GM18507 (cell line): ENCODE measurements around the gene CCDC152.
"Not testable (repeated sequence)": the region's sequence is repeated elsewhere in the genome, so short reads cannot be mapped to it uniquely, and the experiment has no call there.

Source experiments
- DNase-seq: peaks from one replicate; pipeline ENCODE4 v3.0.0; 2011; ENCODE audit warnings: low read depth; ENCODE audit not compliant: insufficient read length; ENCODE audit errors: extremely low spot score
- FAIRE-seq: peaks from 2 replicates; lab custom pipeline; 2011; peaks lifted over from hg19 to GRCh38; lab: Jason Lieb, UNC

CCDC152 gene, protein sequence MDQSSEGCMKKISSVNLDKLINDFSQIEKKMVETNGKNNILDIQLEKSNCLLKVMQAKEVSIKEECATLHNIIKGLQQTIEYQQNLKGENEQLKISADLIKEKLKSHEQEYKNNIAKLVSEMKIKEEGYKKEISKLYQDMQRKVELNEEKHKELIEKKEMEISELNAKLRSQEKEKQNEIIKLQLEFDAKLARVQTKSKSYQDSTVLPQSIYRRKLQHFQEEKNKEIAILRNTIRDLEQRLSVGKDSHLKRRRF

DNA sequence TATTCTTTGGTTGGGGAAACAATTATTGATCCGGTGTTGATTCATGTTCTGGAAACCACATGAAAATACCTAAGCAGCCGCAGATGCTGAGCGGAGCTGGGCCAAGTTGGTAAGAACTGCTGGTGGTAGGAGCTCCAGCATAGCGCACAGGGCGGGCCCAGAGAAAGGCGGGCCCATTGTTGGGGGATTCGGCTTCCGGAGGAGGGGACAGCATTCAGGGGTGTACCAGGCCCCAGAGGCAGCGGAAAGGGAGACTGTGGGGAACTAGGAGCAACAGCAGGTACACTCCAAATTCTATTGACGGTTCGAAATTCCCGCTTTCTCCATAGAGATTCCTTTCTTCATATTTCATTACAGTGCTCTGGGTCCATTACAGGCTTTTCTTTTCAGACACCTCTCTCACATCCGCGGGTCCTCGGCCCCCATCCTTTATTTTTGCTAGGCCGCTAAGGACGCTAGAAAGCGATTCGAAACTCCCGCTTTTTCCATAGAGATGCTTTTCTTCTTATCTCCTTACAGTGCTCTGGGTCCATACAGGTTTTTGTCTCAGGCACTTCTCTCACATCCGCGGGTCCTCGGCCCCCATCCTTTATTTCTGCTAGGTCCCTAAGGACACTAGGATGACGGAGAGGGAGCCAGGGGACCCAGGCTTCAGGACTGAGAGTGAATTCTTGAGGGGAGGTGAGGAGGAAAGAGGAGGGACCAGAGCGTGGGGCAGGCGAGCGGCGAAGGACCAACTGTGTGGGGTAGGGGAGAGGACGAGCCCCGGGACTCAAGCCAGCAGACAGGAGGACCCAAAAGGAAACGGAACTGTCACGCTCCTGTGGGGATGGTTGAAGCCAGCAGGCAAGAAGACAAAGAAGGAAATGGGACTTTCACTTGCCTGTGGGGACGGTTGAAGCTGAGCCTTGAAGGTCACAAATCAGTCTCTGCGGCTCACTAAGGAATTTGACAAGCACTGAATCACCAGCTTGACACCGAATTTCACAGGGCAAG lies at the start of gene CCDC152:
Gene CCDC152, plus strand, starts transcription at position 213 of the 996 bp plus-strand sequence. CDS start 2,304 bp downstream, outside the sequence.
- peak; percentile 63 for FAIRE-seq
- DNase-seq = peak; percentile 14

DNA sequence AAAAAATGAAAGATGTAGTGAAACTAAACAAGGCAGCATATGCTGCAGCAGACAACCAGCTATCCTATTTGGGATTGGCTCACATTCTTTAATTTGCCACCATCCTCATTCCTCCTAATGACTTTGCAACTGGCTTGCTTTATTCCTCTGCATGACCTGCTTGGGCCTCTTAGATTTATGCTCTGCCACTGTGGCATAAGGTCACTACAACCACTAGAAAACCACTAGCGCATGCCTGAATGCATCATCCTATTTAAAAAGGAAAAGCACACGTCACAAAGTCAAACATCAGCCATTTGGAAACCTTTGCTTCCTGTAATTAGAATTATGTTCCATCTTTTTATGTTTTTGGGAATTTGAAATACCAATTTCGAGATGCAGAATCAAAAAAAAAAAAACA lies 40.8 kb upstream of the CCDC152 start:
- no peak for DNase-seq
- no peak for FAIRE-seq

DNA sequence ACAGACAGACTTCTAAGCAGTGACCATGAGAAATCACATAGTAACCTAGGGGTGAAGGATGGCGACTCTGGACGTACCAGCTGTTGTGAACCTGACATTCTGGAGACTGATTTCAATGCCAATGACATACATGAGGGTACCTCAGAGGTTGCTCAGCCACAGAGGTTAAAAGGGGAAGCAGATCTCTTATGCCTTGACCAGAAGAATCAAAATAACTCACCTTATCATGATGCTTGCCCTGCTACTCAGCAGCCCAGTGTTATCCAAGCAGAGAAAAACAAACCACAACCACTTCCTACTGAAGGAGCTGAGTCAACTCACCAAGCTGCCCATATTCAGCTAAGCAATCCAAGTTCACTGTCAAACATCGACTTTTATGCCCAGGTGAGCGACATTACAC lies 38.0 kb upstream of the CCDC152 start:
- peak; percentile 0 for DNase-seq
- FAIRE-seq = peak; percentile 12

DNA sequence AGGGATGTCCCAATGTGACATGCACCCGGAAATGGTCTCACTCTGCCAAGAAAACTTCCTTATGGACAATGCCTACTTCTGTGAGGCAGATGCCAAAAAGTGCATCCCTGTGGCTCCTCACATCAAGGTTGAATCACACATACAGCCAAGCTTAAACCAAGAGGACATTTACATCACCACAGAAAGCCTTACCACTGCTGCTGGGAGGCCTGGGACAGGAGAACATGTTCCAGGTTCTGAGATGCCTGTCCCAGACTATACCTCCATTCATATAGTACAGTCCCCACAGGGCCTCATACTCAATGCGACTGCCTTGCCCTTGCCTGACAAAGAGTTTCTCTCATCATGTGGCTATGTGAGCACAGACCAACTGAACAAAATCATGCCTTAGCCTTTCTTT lies 37.6 kb upstream of the CCDC152 start:
- DNase-seq = no peak
- no peak for FAIRE-seq

DNA sequence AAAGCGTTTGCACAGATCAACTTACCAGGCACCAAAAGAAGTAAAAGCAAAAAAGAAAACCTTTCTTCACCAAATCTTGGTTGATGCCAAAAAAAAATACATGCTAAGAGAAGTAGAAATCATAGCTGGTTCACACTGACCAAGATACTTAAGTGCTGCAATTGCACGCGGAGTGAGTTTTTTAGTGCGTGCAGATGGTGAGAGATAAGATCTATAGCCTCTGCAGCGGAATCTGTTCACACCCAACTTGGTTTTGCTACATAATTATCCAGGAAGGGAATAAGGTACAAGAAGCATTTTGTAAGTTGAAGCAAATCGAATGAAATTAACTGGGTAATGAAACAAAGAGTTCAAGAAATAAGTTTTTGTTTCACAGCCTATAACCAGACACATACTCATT lies 36.4 kb upstream of the CCDC152 start:
- FAIRE-seq (no peak), DNase-seq (no peak)

DNA sequence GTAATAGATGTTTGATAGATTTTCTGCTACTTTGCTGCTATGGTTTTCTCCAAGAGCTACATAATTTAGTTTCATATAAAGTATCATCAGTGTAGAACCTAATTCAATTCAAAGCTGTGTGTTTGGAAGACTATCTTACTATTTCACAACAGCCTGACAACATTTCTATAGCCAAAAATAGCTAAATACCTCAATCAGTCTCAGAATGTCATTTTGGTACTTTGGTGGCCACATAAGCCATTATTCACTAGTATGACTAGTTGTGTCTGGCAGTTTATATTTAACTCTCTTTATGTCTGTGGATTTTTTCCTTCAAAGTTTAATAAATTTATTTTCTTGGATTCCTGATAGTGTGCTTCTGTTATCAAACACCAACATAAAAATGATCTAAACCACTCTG lies 35.1 kb upstream of the CCDC152 start:
- FAIRE-seq (no peak), DNase-seq (no peak)

DNA sequence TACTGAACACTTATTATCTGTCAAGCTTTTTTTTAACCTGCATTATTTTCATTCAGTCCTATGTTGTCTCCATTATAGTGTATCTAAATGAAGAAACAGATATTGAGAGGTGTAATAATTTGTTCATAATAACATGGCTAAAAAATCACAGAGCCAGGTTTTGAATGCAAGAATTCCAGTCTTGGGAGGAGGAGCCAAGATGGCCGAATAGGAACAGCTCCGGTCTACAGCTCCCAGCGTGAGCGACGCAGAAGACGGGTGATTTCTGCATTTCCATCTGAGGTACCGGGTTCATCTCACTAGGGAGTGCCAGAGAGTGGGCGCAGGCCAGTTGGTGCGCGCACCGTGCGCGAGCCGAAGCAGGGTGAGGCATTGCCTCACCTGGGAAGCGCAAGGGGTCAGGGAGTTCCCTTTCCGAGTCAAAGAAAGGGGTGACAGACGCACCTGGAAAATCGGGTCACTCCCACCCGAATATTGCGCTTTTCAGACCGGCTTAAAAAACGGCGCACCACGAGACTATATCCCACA lies 22.0 kb upstream of the CCDC152 start:
- DNase-seq, FAIRE-seq: not testable (repeated sequence)

DNA sequence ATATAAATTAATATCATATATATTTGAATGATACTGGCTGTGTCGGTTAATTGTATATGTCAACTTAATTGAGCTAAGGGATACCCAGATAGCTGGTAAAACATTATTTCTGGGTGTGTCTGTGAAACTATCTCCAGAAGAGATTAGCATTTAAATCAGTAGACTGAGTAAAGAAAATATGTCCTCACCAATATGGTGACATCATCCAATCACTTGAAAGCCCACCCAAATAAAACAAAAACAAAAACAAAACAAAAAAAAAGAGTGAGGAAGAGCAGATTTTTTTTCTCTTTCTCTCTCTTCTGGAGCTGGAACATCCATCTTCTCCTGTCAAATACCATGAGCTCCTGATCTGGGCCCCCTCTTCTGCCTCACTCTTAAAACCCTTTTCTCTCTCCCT lies 15.7 kb upstream of the CCDC152 start:
- FAIRE-seq (no peak), DNase-seq (no peak)

DNA sequence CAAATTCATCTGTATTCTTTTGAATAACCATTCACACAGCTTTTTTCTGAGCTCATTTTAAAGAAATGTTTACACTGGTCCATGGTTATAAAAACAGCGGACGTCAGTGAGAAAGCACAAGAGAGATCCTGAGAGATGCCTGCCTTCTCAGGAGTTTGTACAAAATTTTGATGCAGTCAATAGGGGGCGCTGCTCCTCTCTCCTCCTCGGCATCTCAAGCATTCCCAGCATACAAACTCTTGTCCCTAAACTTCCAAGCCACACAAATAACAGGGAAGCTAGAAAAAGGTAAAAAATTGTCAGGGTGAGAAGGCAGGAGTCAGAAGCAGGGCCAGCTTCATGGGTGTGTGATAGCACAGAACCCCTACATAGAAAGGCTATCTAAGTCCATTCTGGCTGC lies 11.2 kb upstream of the CCDC152 start:
- DNase-seq (no peak), FAIRE-seq (no peak)

DNA sequence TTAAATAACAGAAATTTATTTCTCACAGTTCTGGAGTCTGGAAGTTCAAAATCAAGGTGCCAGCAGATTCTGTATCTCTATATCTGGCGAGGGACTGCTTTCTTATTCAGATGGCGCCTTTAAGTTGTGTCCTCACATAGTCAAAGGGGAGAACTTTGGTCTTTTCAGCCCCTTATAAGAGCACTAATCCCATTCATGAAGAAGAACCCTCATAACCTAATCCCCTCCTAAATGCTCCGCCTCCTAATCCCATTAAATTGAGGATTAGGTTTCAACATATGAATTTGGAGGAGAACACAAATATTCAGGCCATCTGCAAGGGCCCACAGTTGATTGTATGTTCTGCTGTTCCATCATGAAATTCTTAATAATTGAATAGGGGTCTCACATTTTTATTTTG lies 10.8 kb upstream of the CCDC152 start:
- FAIRE-seq (no peak), DNase-seq (no peak)

DNA sequence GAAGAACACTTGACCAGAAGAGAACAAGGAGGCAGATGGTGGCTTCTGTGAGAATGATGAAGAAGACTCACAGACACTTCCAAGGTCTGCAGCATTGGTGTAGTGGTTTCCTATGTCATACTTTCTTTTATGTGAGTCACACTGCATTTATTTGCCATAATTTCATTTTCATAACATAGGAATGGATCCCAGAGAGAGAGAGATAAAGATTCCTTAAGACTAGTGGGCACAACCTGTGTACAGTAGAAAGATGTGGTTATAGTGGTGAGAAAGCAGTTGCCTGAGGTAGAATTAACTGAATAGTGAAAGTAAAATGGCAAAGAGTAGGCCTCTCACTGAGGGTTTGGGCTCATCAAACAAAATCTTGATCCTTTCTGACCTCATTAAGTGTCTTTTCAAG lies 7.6 kb upstream of the CCDC152 start:
- DNase-seq (no peak), FAIRE-seq (no peak)

DNA sequence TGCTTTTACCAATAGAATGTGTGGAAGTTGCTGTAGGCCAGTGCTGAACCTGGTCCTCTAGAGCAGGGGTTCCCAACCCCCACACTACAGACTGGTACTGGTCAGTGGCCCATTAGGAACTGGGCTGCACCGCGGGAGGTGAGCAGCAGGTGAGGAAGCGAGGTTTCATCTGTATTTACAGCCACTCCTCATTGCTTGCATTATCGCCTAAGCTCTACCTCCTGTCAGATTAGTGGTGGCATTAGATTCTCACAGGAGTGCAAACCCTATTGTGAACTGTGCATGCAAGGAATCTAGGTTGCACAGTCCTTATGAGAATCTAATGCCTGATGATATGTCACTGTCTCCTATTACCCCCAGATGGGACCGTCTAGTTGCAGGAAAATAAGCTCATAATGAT lies 6.1 kb upstream of the CCDC152 start:
- FAIRE-seq (no peak), DNase-seq (no peak)

DNA sequence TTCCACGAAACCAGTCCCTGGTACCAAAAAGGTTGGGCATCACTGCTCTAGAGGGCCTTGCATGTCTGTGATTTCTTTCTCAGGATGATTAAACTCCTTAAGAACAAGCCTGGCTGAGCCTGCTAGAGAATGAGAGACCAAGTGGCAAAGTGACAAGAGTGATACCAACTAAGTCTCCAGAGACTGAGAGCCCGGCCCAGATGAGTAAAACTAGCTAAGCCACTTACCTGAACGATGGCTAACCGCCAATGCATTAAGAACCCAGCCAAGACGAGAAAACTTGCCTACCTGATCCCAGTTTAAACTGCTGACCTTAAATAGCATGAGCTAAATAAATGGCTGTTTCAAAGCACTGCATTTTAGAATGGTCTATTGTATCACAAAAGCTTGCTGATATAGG lies 5.6 kb upstream of the CCDC152 start:
- DNase-seq (no peak), FAIRE-seq (no peak)

DNA sequence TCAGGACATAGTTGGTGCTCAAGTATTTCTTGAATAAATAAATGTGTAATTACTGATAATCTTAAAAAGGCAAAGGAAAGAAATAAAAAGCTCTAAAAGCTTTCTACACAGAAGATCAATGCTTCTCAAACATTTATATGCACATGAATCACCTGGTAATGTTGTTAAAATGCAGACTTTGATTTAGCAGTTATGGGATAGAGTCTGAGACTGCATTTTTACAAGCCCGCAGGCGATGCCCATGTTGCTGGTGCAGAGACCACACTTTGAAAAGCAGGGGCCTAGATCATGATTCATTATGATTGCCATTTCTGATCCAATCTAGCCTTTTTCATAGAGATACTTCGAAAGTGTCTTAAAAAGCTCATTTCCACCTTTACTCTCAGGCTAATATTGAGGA lies 3.5 kb upstream of the CCDC152 start:
- no peak for FAIRE-seq

DNA sequence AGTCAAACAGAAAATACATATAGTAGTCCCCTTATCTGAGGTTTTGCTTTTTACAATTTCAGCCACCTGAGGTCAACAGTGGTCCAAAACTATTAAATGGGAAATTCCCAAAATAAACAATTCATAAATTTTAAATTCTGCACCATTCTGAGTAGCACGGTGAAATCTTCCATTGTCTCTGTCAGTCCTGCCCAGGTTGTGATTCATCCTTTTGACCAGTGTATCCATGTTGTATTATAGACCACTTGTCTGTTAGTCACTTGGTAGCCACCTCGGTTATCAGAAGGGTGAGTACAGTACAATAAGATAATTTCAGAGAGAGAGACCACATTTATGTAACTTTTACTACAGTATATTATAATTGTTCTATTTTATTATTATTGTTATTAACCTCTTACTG lies 2.8 kb downstream of the CCDC152 start:
- FAIRE-seq = no peak
- no peak for DNase-seq

More for the DNA sequence above, 3.5 kb upstream of the CCDC152 start:
- DNase-seq = no peak

DNA sequence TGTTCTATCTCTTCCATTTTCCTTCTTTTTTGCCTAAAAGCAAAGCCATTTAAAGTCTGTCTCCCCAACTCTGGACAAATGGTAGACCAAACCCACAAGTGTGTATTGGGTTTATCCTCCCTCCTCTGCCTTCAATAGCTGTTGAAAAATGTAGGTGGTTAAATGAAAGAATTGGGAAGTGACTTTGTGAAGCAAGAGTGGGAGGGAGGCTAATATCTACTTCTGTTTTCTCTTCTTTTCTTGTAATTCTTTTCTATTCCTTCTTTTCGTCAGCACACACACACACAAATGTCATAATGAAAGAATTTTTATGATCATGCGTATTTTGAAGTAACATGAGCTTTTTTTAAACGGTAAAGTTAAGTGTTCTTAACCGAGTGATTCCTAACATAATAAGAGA lies 3.8 kb downstream of the CCDC152 start:
- FAIRE-seq (no peak), DNase-seq (no peak)

DNA sequence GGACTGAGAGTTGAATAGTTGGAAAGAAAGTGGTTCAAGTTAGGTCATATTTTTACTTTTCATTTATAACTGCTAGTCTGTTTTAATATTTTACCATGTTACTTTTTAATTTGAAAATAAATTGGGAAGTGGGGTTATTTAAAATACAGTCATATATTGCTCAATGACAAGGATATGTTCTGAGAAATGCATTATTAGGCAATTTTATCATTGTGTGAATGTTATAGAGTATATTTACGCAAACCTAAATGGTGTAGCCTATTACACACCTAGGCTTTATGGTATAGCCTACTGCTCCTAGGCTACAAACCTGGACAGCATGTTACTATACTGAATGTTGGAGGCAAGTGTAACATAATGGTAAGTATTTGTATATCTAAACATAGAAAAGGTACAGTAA lies 5.2 kb downstream of the CCDC152 start:
- FAIRE-seq (no peak), DNase-seq (no peak)

DNA sequence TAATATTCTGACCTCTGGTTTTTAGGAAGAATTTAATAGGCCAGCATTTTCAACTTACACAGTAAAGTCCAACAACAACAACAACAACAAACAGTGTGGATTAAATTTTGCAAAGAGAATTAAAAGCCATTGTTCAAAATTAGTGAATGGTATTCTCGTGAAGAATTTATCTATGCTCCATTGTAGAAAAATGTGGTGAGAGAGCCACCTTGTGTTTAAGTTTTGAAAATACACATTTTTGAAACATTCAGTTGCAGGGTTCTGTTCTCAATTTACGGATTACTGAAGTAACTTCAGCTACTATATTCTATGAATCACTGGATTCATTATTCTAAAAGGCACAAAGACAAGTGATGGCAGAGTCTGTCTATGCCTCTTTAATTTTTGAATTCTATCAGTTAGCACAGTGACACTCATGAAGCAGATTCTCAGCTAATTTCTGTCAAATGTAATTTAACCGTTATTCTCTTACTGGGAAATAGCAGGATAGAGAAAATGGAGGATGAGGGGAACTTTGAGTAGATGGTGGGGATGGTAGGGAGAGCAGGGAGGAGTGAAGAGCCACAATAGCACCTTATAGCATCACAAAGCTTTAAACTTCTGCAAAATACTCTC lies 11.0 kb downstream of the CCDC152 start:
- DNase-seq (no peak), FAIRE-seq (peak; percentile 53)

DNA sequence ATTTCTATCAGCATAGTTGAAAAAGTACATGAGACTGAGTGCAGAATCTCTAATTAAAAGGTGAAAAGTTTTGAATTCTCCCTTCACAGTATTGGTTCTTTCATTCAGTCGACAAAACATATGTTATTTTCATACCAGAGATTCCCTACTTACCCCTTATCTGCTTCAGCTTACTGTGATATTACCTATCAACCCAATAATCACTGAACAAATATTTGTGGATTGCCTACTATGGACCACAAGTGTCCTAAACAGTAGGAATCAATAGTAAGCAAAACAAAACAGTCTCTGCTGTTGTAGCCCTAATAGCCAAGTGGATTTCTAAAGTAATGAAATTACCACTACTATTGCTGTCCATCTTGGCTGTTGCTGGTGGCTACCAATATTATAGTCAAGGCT lies 11.5 kb downstream of the CCDC152 start:
- no peak for FAIRE-seq

DNA sequence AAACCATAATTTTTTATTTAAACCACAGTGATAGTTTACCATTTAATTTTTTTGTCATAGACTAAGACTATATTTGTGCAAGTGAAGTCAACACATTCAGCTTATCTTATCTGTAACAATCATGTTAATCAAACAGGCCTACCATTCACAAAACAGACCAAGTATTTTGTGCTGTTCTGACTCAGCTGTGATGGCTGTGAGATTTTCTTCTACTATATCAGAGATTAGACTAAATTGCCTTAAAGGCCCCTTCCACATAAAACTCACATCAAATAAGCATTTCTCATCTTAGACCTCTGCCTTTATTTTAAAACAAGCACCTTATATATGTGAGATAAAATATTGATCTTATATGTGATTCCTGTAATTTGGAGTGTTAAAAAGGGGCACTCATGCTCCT lies 13.4 kb downstream of the CCDC152 start:
- DNase-seq = no peak
- FAIRE-seq = no peak

More for the DNA sequence above, 11.5 kb downstream of the CCDC152 start:
- DNase-seq = no peak
